ENCODE measurements around the gene DCDC2C. TPM values are rescaled to one million over a fixed set of nuclear protein-coding genes. Genes with fewer than 3 reads are reported as not detected.

Gene DCDC2C
- total and polyA plus RNA-seq, 2 donors from 2014 or later, result not detected

DNA sequence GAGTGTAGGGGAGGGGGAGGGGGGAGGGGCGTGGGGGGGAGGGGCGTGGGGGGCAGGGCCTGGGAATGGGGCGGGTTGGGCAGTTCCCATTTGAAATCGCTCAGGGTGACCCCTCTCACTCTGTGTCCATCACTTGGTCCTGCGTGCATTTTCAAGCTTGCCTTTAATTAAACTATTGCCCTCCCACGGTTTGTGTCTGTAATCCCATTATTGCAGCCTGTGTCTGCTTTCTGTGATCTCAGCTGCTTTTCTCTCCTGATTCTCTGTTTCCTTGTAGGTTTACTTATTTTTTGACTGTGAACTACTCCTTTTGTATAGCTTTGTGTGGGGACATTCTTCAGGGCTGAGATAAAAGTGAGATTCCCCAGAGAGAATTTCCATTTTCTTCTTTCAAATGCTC lies 1.3 kb downstream of the DCDC2C start:
- TF ChIP-seq, protein P1, sequence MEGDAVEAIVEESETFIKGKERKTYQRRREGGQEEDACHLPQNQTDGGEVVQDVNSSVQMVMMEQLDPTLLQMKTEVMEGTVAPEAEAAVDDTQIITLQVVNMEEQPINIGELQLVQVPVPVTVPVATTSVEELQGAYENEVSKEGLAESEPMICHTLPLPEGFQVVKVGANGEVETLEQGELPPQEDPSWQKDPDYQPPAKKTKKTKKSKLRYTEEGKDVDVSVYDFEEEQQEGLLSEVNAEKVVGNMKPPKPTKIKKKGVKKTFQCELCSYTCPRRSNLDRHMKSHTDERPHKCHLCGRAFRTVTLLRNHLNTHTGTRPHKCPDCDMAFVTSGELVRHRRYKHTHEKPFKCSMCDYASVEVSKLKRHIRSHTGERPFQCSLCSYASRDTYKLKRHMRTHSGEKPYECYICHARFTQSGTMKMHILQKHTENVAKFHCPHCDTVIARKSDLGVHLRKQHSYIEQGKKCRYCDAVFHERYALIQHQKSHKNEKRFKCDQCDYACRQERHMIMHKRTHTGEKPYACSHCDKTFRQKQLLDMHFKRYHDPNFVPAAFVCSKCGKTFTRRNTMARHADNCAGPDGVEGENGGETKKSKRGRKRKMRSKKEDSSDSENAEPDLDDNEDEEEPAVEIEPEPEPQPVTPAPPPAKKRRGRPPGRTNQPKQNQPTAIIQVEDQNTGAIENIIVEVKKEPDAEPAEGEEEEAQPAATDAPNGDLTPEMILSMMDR (IDR thresholded peaks at IDR 0.05; ENCODE audit: borderline replicate concordance, extremely low read depth, insufficient read depth), result no peak
- DNase-seq (peak in 1 of 5 donors; percentile 22), FAIRE-seq (no peak)
- Histone ChIP-seq H3K4me3 (ENCODE audit: low read length in 3 of 3) (no peak overlapping the region), H3K9ac (ENCODE audit: low read length in 3 of 3) (no peak overlapping the region), H3K36me3 (ENCODE audit: control insufficient read depth in 2 of 3, insufficient read depth in 3 of 3, low read length in 3 of 3) (no peaks in the 10 kb centered on the region), H3K27me3 (ENCODE audit: control insufficient read depth, insufficient read depth, low read length) (peaks cover 8% of the 10 kb centered on the region), H3K4me1 (ENCODE audit: control insufficient read depth in 2 of 3, insufficient read depth in 2 of 3, low read depth in 1 of 3, low read length in 3 of 3) (peaks cover 0 to 2% (median 0%) of the 10 kb centered on the region in 3 donors), H3K27ac (ENCODE audit: low read depth in 2 of 2, low read length in 2 of 2) (no peak overlapping the region), H3K9me3 (ENCODE audit: control insufficient read depth in 2 of 3, insufficient read depth in 1 of 3, low read length in 3 of 3) (no peaks in the 10 kb centered on the region)
- intact Hi-C loops (cut with DNase I), result no loop called here

DNA sequence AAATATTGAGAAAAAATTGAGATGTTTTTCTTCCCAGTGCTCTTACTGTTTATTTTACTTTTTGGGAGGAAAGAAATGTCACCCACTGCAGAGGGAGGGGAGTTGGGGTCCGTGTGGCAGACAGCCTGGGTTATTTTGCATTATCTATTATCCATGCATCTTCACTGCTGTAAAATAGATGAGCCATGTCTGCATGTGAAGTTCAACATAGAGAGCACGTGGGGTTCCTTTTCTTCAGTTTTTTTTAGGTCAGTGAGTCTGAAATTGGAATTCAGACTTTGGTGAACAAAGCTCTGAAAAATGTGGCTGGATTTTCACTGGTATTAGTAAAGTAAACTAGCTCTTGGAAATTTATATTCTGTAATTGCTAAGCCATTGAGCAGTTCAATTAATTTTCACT lies 2.4 kb downstream of the DCDC2C start:
- Histone ChIP-seq H3K27ac (ENCODE audit: low read depth in 2 of 2, low read length in 2 of 2) (no peak overlapping the region), H3K27me3 (ENCODE audit: control insufficient read depth, insufficient read depth, low read length) (peaks cover 8% of the 10 kb centered on the region), H3K9me3 (ENCODE audit: control insufficient read depth in 2 of 3, insufficient read depth in 1 of 3, low read length in 3 of 3) (no peaks in the 10 kb centered on the region), H3K4me3 (ENCODE audit: low read length in 3 of 3) (no peak overlapping the region), H3K36me3 (ENCODE audit: control insufficient read depth in 2 of 3, insufficient read depth in 3 of 3, low read length in 3 of 3) (no peaks in the 10 kb centered on the region), H3K9ac (ENCODE audit: low read length in 3 of 3) (no peak overlapping the region), H3K4me1 (ENCODE audit: control insufficient read depth in 2 of 3, insufficient read depth in 2 of 3, low read depth in 1 of 3, low read length in 3 of 3) (peaks cover 0 to 2% (median 0%) of the 10 kb centered on the region in 3 donors)
- FAIRE-seq (no peak), DNase-seq (no peak)
- intact Hi-C loops (cut with DNase I), result no loop called here
- TF ChIP-seq, protein P1 (IDR thresholded peaks at IDR 0.05; ENCODE audit: borderline replicate concordance, extremely low read depth, insufficient read depth), result no peak

DNA sequence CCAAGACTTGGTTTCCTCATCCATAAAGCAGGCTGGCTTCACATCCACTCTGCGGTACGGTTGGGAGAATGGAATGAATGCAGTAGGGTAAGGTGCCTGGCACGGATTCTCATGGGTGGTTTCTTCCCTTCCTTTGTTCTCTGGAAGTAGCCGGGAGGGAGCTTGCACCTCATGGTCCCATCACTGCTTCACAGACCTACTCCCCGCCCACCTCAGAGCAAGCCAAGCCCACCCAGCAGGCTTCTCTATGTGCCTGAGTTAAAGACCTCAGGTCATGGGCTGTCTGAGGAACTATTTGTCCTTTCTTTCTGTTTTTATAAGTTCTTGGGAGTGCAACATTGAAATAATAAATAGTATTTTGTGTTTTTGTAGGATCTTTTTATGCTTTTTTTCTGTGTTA lies 3.5 kb downstream of the DCDC2C start:
- peak in 1 of 5 donors; percentile 8 for DNase-seq
- Histone ChIP-seq H3K9ac (ENCODE audit: low read length in 3 of 3) (no peak overlapping the region), H3K36me3 (ENCODE audit: control insufficient read depth in 2 of 3, insufficient read depth in 3 of 3, low read length in 3 of 3) (no peaks in the 10 kb centered on the region), H3K4me3 (ENCODE audit: low read length in 3 of 3) (no peak overlapping the region), H3K27ac (ENCODE audit: low read depth in 2 of 2, low read length in 2 of 2) (no peak overlapping the region), H3K27me3 (ENCODE audit: control insufficient read depth, insufficient read depth, low read length) (peaks cover 8% of the 10 kb centered on the region), H3K4me1 (ENCODE audit: control insufficient read depth in 2 of 3, insufficient read depth in 2 of 3, low read depth in 1 of 3, low read length in 3 of 3) (peaks cover 0 to 2% (median 0%) of the 10 kb centered on the region in 3 donors), H3K9me3 (ENCODE audit: control insufficient read depth in 2 of 3, insufficient read depth in 1 of 3, low read length in 3 of 3) (no peaks in the 10 kb centered on the region)
- no peak for FAIRE-seq
- intact Hi-C loops (cut with DNase I), result no loop called here
- TF ChIP-seq, protein P1 (IDR thresholded peaks at IDR 0.05; ENCODE audit: borderline replicate concordance, extremely low read depth, insufficient read depth), result no peak

DNA sequence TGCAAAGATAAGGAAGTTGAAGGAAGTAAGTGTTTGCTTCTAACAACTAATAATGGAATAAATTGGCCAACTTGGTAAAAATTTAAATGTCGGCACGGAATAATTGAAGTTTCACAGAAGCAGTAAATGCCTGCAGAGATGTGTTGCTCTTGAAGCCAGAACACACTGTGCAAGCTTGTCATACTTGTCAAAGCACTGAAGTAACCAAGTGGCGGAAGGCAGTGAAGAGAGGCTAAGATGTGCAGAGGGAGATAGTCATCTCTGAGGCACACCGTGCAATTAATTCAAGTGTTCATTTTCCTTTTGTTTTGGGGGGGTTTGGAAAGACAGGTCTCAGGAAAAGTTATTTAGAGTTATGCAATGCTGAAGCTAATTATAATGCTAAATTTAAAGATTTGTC lies 5.2 kb downstream of the DCDC2C start:
- no peak overlapping the region for H3K27ac ChIP-seq (ENCODE audit: low read depth in 2 of 2, low read length in 2 of 2)
- TF ChIP-seq, protein P1 (IDR thresholded peaks at IDR 0.05; ENCODE audit: borderline replicate concordance, extremely low read depth, insufficient read depth), result no peak
- intact Hi-C loops (cut with DNase I), result no loop called here
- no peaks in the 10 kb centered on the region for H3K9me3 ChIP-seq (ENCODE audit: control insufficient read depth in 2 of 3, insufficient read depth in 1 of 3, low read length in 3 of 3)
- H3K4me1 ChIP-seq (ENCODE audit: control insufficient read depth in 2 of 3, insufficient read depth in 2 of 3, low read depth in 1 of 3, low read length in 3 of 3), result peaks cover 0 to 2% (median 0%) of the 10 kb centered on the region in 3 donors
- H3K4me3 ChIP-seq (ENCODE audit: low read length in 3 of 3), result no peak overlapping the region
- H3K9ac ChIP-seq (ENCODE audit: low read length in 3 of 3), result no peak overlapping the region
- no peak for DNase-seq
- no peaks in the 10 kb centered on the region for H3K36me3 ChIP-seq (ENCODE audit: control insufficient read depth in 2 of 3, insufficient read depth in 3 of 3, low read length in 3 of 3)
- no peak for FAIRE-seq
- no peaks in the 10 kb centered on the region for H3K27me3 ChIP-seq (ENCODE audit: control insufficient read depth, insufficient read depth, low read length)

All from kidney (tissue), 14 donors.